ENCODE data around the gene CRISP2. TPM values are rescaled to one million over a fixed set of nuclear protein-coding genes. Genes with fewer than 3 reads are reported as not detected.

The CRISP2 gene
- total and polyA plus RNA-seq, 12 donors = 0.44 TPM; not detected in 11

- no peak overlapping the region for H3K27ac ChIP-seq
- no peaks in the 10 kb centered on the region for H3K27me3 ChIP-seq
- TF ChIP-seq, protein P1, sequence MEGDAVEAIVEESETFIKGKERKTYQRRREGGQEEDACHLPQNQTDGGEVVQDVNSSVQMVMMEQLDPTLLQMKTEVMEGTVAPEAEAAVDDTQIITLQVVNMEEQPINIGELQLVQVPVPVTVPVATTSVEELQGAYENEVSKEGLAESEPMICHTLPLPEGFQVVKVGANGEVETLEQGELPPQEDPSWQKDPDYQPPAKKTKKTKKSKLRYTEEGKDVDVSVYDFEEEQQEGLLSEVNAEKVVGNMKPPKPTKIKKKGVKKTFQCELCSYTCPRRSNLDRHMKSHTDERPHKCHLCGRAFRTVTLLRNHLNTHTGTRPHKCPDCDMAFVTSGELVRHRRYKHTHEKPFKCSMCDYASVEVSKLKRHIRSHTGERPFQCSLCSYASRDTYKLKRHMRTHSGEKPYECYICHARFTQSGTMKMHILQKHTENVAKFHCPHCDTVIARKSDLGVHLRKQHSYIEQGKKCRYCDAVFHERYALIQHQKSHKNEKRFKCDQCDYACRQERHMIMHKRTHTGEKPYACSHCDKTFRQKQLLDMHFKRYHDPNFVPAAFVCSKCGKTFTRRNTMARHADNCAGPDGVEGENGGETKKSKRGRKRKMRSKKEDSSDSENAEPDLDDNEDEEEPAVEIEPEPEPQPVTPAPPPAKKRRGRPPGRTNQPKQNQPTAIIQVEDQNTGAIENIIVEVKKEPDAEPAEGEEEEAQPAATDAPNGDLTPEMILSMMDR (IDR thresholded peaks at IDR 0.05) = no peak
- no peaks in the 10 kb centered on the region for H3K9me3 ChIP-seq (replicated peaks in 1 of 3)
- intact Hi-C loops (cut with DNase I) = no loop called here
- WGBS, 4 donors = 62 to 72% (median 69%) methylated on average over 2 of the region's 2 CpGs
- no peaks in the 10 kb centered on the region for H3K4me1 ChIP-seq (replicated peaks in 1 of 2)
- H3K36me3 ChIP-seq (replicated peaks in 1 of 2) = no peaks in the 10 kb centered on the region
- DNase-seq = no peak
- H3K4me3 ChIP-seq = no peak overlapping the region
These were observed 20.8 kb downstream of the CRISP2 start for GRCh38 chr6:49692534-49692933.

GRCh38 chr6:49676671-49677281 is 36.6 kb downstream of the CRISP2 start:
- no peak for DNase-seq
- intact Hi-C loops (cut with DNase I) = no loop called here
- Histone ChIP-seq H3K27ac (no peak overlapping the region), H3K4me3 (no peak overlapping the region), H3K27me3 (no peaks in the 10 kb centered on the region), H3K36me3 (replicated peaks in 1 of 2) (no peaks in the 10 kb centered on the region), H3K9me3 (replicated peaks in 1 of 3) (no peaks in the 10 kb centered on the region), H3K4me1 (replicated peaks in 1 of 2) (no peaks in the 10 kb centered on the region)
- 58 to 67% (median 63%) methylated on average over 4 of the region's 4 CpGs for WGBS, 4 donors
- TF ChIP-seq POLR2A (IDR thresholded peaks at IDR 0.05) = no peak
- TF ChIP-seq, protein P1 (IDR thresholded peaks at IDR 0.05) = no peak

GRCh38 chr6:49675816-49676215 is 37.5 kb downstream of the CRISP2 start:
- Histone ChIP-seq H3K36me3 (replicated peaks in 1 of 2) (no peaks in the 10 kb centered on the region), H3K9me3 (replicated peaks in 1 of 3) (no peaks in the 10 kb centered on the region), H3K4me3 (no peak overlapping the region), H3K4me1 (replicated peaks in 1 of 2) (no peaks in the 10 kb centered on the region), H3K27me3 (no peaks in the 10 kb centered on the region), H3K27ac (no peak overlapping the region)
- 63 to 89% (median 74%) methylated on average over 1 of the region's 1 CpG for WGBS, 4 donors
- intact Hi-C loops (cut with DNase I) = no loop called here
- DNase-seq = no peak
- no peak for TF ChIP-seq POLR2A (IDR thresholded peaks at IDR 0.05)
- TF ChIP-seq, protein P1 (IDR thresholded peaks at IDR 0.05) = no peak

DNA sequence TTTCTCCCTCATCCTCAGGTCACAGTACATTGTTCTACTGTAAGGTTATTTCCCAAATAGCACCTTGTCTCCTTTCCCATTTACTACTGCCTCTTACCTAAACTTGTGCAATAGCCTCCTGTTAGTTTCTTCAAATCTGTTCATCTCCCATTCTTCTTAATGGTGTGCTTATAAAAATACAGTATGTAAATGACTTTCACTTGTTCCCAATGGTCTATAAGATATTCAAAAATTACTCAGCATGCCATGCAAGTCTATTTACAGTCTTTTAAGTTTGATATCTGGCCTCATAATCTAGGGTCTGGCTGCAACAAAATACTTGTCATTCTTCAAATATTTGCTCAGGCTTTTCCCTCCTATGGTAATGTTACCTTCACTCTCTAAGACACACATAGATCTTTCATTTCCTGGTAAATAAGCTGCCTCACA is 45.2 kb downstream of the CRISP2 start:
- Histone ChIP-seq H3K4me1 (replicated peaks in 1 of 2) (no peaks in the 10 kb centered on the region), H3K27ac (no peak overlapping the region), H3K36me3 (replicated peaks in 1 of 2) (no peaks in the 10 kb centered on the region), H3K4me3 (no peak overlapping the region), H3K9me3 (replicated peaks in 1 of 3) (no peaks in the 10 kb centered on the region), H3K27me3 (no peaks in the 10 kb centered on the region)
- TF ChIP-seq POLR2A (IDR thresholded peaks at IDR 0.05) = no peak
- TF ChIP-seq, protein P1 (IDR thresholded peaks at IDR 0.05) = no peak
- intact Hi-C loops (cut with DNase I) = no loop called here
- no peak for DNase-seq
